Thyroid gland (tissue), 4 donors: Measurements from ENCODE around the gene CEACAM8. TPM values are rescaled to one million over a fixed set of nuclear protein-coding genes. Genes with fewer than 3 reads are reported as not detected.
"Not testable (repeated sequence)": the region's sequence is repeated elsewhere in the genome, so short reads cannot be mapped to it uniquely, and the experiment has no call there.

Source experiments
- DNase-seq, 2 donors: peaks; one replicate each; pipeline ENCODE4 v3.0.0-alpha.2; 2019
- H3K27ac ChIP-seq, 3 donors: fragments of 200-600 bp; sonication (generic); 1 replicate in 2 of 3; 2 replicates in 1 of 3; pipeline ENCODE4 v1.5.1; 2016 to 2019; ENCODE audit warnings: mild to moderate bottlenecking in 1 of 3, moderate library complexity in 1 of 3
- H3K27me3 ChIP-seq: fragments of 200-600 bp; sonication (generic); one replicate; pipeline ENCODE4 v1.5.1; 2019
- H3K36me3 ChIP-seq, 2 donors: fragments of 200-600 bp; sonication (generic); one replicate each; pipeline ENCODE4 v1.5.1; 2016 to 2019
- H3K4me1 ChIP-seq, 2 donors: fragments of 200-600 bp; sonication (generic); one replicate each; pipeline ENCODE4 v1.5.1; 2017 to 2019
- H3K4me3 ChIP-seq, 3 donors: fragments of 200-600 bp; sonication (generic); replicated peaks in 1 of 3; 1 replicate in 2 of 3; 2 replicates in 1 of 3; pipeline ENCODE4 v1.5.1; 2016; ENCODE audit warnings: mild to moderate bottlenecking in 1 of 3
- H3K9me3 ChIP-seq: fragments of 200-600 bp; sonication (generic); one replicate; pipeline ENCODE4 v1.5.1; 2017
- CTCF ChIP-seq, 6 experiments: fragments of 200-600 bp in 3 of 6; fragments of 450-650 bp in 3 of 6; sonication (generic) in 3 of 6; IDR thresholded peaks; one replicate each; pipeline ENCODE4 v1.5.1; 2016 to 2019; ENCODE audit warnings: antibody characterized with exemption in 6 of 6, mild to moderate bottlenecking in 2 of 6, inconsistent platforms in 1 of 6, moderate library complexity in 1 of 6
- POLR2A ChIP-seq, 2 donors: fragments of 450-650 bp; IDR thresholded peaks; one replicate each; pipeline ENCODE4 v1.6.1; 2017; ENCODE audit warnings: antibody characterized with exemption in 2 of 2, mild to moderate bottlenecking in 2 of 2, moderate library complexity in 1 of 2
- WGBS, 2 donors: methylation state at CpG; one replicate each; pipeline ENCODE4 v1.1.5; 2017; 5-methylcytosine and 5-hydroxymethylcytosine counted together
- intact Hi-C: fragments of 100-400 bp; cut with DNase I; formaldehyde crosslinking; loops from one replicate; pipeline ENCODE4 v1.15.1; 2023
- total RNA-seq, 4 donors: library from RNA; depleted of rRNA; stranded (reverse); fragments of >200 nt; gene quantifications; one replicate each; pipeline ENCODE4 v1.2.3, GENCODE V29; 2016

Gene CEACAM8
- total RNA-seq, 4 donors from 2014 or later: not detected

GRCh38 chr19:42561512-42561911 is 33.2 kb downstream of the CEACAM8 start:
- no peak for DNase-seq
- Histone ChIP-seq H3K9me3 (no peaks in the 10 kb centered on the region), H3K4me1 (no peaks in the 10 kb centered on the region), H3K4me3 (no peak overlapping the region), H3K36me3 (no peaks in the 10 kb centered on the region), H3K27me3 (no peaks in the 10 kb centered on the region), H3K27ac (no peak overlapping the region)
- intact Hi-C loops: no loop called here
- TF ChIP-seq CTCF (IDR thresholded peaks at IDR 0.05) (no peak), POLR2A (IDR thresholded peaks at IDR 0.05) (no peak)
- 59 to 92% methylated on average over 2 of the region's 2 CpGs for WGBS, 2 donors

- DNase-seq: no peak
- Histone ChIP-seq H3K27ac (no peak overlapping the region), H3K36me3 (no peaks in the 10 kb centered on the region), H3K4me3 (no peak overlapping the region), H3K9me3 (no peaks in the 10 kb centered on the region), H3K27me3 (no peaks in the 10 kb centered on the region), H3K4me1 (no peaks in the 10 kb centered on the region)
- TF ChIP-seq POLR2A (IDR thresholded peaks at IDR 0.05): no peak
- TF ChIP-seq CTCF (IDR thresholded peaks at IDR 0.05): no peak
- 65 to 87% methylated on average over 4 of the region's 4 CpGs for WGBS, 2 donors
- intact Hi-C loops: no loop called here
These were observed 34.0 kb downstream of the CEACAM8 start for GRCh38 chr19:42560731-42561130.

GRCh38 chr19:42558450-42559150 is 36.1 kb downstream of the CEACAM8 start:
- Histone ChIP-seq H3K27ac (no peak overlapping the region), H3K4me1 (no peaks in the 10 kb centered on the region), H3K36me3 (no peaks in the 10 kb centered on the region), H3K4me3 (no peak overlapping the region), H3K27me3 (no peaks in the 10 kb centered on the region), H3K9me3 (no peaks in the 10 kb centered on the region)
- no peak for DNase-seq
- TF ChIP-seq POLR2A (IDR thresholded peaks at IDR 0.05) (no peak), CTCF (IDR thresholded peaks at IDR 0.05) (no peak)
- WGBS, 2 donors: 55 to 63% methylated on average over 7 of the region's 7 CpGs
- intact Hi-C loops: no loop called here

- intact Hi-C loops, H3K27ac ChIP-seq, H3K9me3 ChIP-seq, H3K36me3 ChIP-seq, DNase-seq, H3K27me3 ChIP-seq, H3K4me3 ChIP-seq, H3K4me1 ChIP-seq: not testable (repeated sequence)
- 65 to 69% methylated on average over 10 of the region's 10 CpGs for WGBS, 2 donors
These were observed 37.3 kb downstream of the CEACAM8 start for GRCh38 chr19:42557386-42557871.

- TF ChIP-seq CTCF (IDR thresholded peaks at IDR 0.05) (no peak), POLR2A (IDR thresholded peaks at IDR 0.05) (no peak)
- intact Hi-C loops: no loop called here
- no peaks in the 10 kb centered on the region for H3K9me3 ChIP-seq
These were observed 38.9 kb downstream of the CEACAM8 start for GRCh38 chr19:42555801-42556200.

More at GRCh38 chr19:42555801-42556200, 38.9 kb downstream of the CEACAM8 start:
- Histone ChIP-seq H3K36me3 (no peaks in the 10 kb centered on the region), H3K27ac (no peak overlapping the region), H3K27me3 (no peaks in the 10 kb centered on the region), H3K4me1 (no peaks in the 10 kb centered on the region), H3K4me3 (no peak overlapping the region)
- WGBS, 2 donors: 67 to 74% methylated on average over 7 to 10 of the region's 10 CpGs
- no peak for DNase-seq
